Measurements from ENCODE around the gene DSG3.

GRCh38 chr18:31487246-31488015 is 39.9 kb downstream of the DSG3 start:
- TF ChIP-seq SP1 (IDR thresholded peaks at IDR 0.05) (no peak), FOXM1 (IDR thresholded peaks at IDR 0.05; ENCODE audit: borderline replicate concordance) (no peak), ARNT (IDR thresholded peaks at IDR 0.05) (no peak), TARDBP (IDR thresholded peaks at IDR 0.05) (no peak), HDGF (IDR thresholded peaks at IDR 0.05; ENCODE audit: borderline replicate concordance) (no peak), NFRKB (IDR thresholded peaks at IDR 0.05) (no peak), SUZ12 (IDR thresholded peaks at IDR 0.05) (no peak), BHLHE40 (IDR thresholded peaks at IDR 0.05; ENCODE audit: borderline replicate concordance) (no peak), ELF4 (IDR thresholded peaks at IDR 0.05) (no peak)
